ENCODE results near the gene HMX2.

The HMX2 gene

GRCh38 chr10:123136221-123136805 is 11.6 kb upstream of the HMX2 start:
- H4K91ac ChIP-seq (ENCODE audit: low read length): no peak overlapping the region
- H2AK5ac ChIP-seq (ENCODE audit: low read length, severe bottlenecking): no peak overlapping the region
- H2BK12ac ChIP-seq (ENCODE audit: low read length in 2 of 2): no peak overlapping the region
- H2BK120ac ChIP-seq (ENCODE audit: low read depth, low read length): no peak overlapping the region
- peaks cover 45% of the 10 kb centered on the region for H3K4me1 ChIP-seq (ENCODE audit: control insufficient read depth, insufficient read depth, low read depth, low read length)
- H3K36me3 ChIP-seq (ENCODE audit: control insufficient read depth in 1 of 2, insufficient read depth in 2 of 2, low read depth in 1 of 2, low read length in 2 of 2): peaks cover 0 to 3% of the 10 kb centered on the region in 2 experiments
- no peak overlapping the region for H2AFZ ChIP-seq (ENCODE audit: low read depth, low read length)
- no peak overlapping the region for H3K4ac ChIP-seq (ENCODE audit: low read depth in 1 of 2, low read length in 2 of 2)
- WGBS: under 1% methylated on average over 58 of the region's 59 CpGs
- no peak overlapping the region for H3K9ac ChIP-seq (ENCODE audit: low read length)
- H3K18ac ChIP-seq (ENCODE audit: low read depth in 1 of 2, low read length in 2 of 2): no peak overlapping the region
- no peak overlapping the region for H3K4me2 ChIP-seq (ENCODE audit: low read length, poor library complexity, severe bottlenecking)
- no peak overlapping the region for H3K4me3 ChIP-seq (ENCODE audit: insufficient read depth in 1 of 2, low read depth in 1 of 2, low read length in 2 of 2)
- H3K27me3 ChIP-seq (ENCODE audit: control insufficient read depth in 1 of 2, insufficient read depth in 1 of 2, low read length in 2 of 2): peaks cover 94 to 97% of the 10 kb centered on the region in 2 experiments
- H3K9me3 ChIP-seq (ENCODE audit: control insufficient read depth, low read length): no peaks in the 10 kb centered on the region
- no peak overlapping the region for H3K14ac ChIP-seq (ENCODE audit: low read length in 2 of 2)
- H4K8ac ChIP-seq (ENCODE audit: low read length): no peak overlapping the region
- H3K79me1 ChIP-seq (replicated peaks; ENCODE audit: low read length, poor library complexity, severe bottlenecking): no peaks in the 10 kb centered on the region
- H3K27ac ChIP-seq (ENCODE audit: low read length, poor library complexity, severe bottlenecking): no peak overlapping the region
- no peak overlapping the region for H2BK5ac ChIP-seq (ENCODE audit: low read depth, low read length, poor library complexity, severe bottlenecking)
- DNase-seq: no peak
- H2BK15ac ChIP-seq (ENCODE audit: low read depth, poor library complexity, severe bottlenecking): no peak overlapping the region
- peak overlapping the region in 1 of 2 experiments; percentile 36 for H3K23ac ChIP-seq (ENCODE audit: low read length in 2 of 2)

- no peak overlapping the region for H3K18ac ChIP-seq (ENCODE audit: low read depth in 1 of 2, low read length in 2 of 2)
- no peak overlapping the region for H3K4ac ChIP-seq (ENCODE audit: low read depth in 1 of 2, low read length in 2 of 2)
- H4K8ac ChIP-seq (ENCODE audit: low read length): no peak overlapping the region
- no peak overlapping the region for H3K14ac ChIP-seq (ENCODE audit: low read length in 2 of 2)
- peak; percentile 33 for DNase-seq
- WGBS: under 1% methylated on average over 67 of the region's 83 CpGs
- H3K4me2 ChIP-seq (ENCODE audit: low read length, poor library complexity, severe bottlenecking): peak overlapping the region; percentile 57
- H2BK15ac ChIP-seq (ENCODE audit: low read depth, poor library complexity, severe bottlenecking): no peak overlapping the region
- H3K27ac ChIP-seq (ENCODE audit: low read length, poor library complexity, severe bottlenecking): no peak overlapping the region
- H2BK12ac ChIP-seq (ENCODE audit: low read length in 2 of 2): no peak overlapping the region
- H3K23ac ChIP-seq (ENCODE audit: low read length in 2 of 2): no peak overlapping the region
- peaks cover 6% of the 10 kb centered on the region for H3K9me3 ChIP-seq (ENCODE audit: control insufficient read depth, low read length)
- H2BK5ac ChIP-seq (ENCODE audit: low read depth, low read length, poor library complexity, severe bottlenecking): no peak overlapping the region
- no peak overlapping the region for H2AFZ ChIP-seq (ENCODE audit: low read depth, low read length)
- peaks cover 94 to 97% of the 10 kb centered on the region in 2 experiments for H3K27me3 ChIP-seq (ENCODE audit: control insufficient read depth in 1 of 2, insufficient read depth in 1 of 2, low read length in 2 of 2)
- H3K79me1 ChIP-seq (replicated peaks; ENCODE audit: low read length, poor library complexity, severe bottlenecking): no peaks in the 10 kb centered on the region
- no peak overlapping the region for H4K91ac ChIP-seq (ENCODE audit: low read length)
- H3K36me3 ChIP-seq (ENCODE audit: control insufficient read depth in 1 of 2, insufficient read depth in 2 of 2, low read depth in 1 of 2, low read length in 2 of 2): peaks cover 0 to 3% of the 10 kb centered on the region in 2 experiments
- H3K4me3 ChIP-seq (ENCODE audit: insufficient read depth in 1 of 2, low read depth in 1 of 2, low read length in 2 of 2): peak overlapping the region in 1 of 2 experiments; percentile 33
- H2BK120ac ChIP-seq (ENCODE audit: low read depth, low read length): no peak overlapping the region
- peaks cover 45% of the 10 kb centered on the region for H3K4me1 ChIP-seq (ENCODE audit: control insufficient read depth, insufficient read depth, low read depth, low read length)
- H2AK5ac ChIP-seq (ENCODE audit: low read length, severe bottlenecking): no peak overlapping the region
- no peak overlapping the region for H3K9ac ChIP-seq (ENCODE audit: low read length)
These were observed 10.9 kb upstream of the HMX2 start for GRCh38 chr10:123136806-123137642.

- 16% methylated on average over 4 of the region's 7 CpGs for WGBS
- Histone ChIP-seq H2AK5ac (ENCODE audit: low read length, severe bottlenecking) (no peak overlapping the region), H3K9me3 (ENCODE audit: control insufficient read depth, low read length) (peaks cover 6% of the 10 kb centered on the region)
These were observed 8.8 kb upstream of the HMX2 start for GRCh38 chr10:123139165-123139520.

GRCh38 chr10:123139521-123140163 is 8.3 kb upstream of the HMX2 start:
- H2BK5ac ChIP-seq (ENCODE audit: low read depth, low read length, poor library complexity, severe bottlenecking): no peak overlapping the region
- H2BK15ac ChIP-seq (ENCODE audit: low read depth, poor library complexity, severe bottlenecking): no peak overlapping the region
- no peak overlapping the region for H3K9ac ChIP-seq (ENCODE audit: low read length)
- H3K4ac ChIP-seq (ENCODE audit: low read depth in 1 of 2, low read length in 2 of 2): no peak overlapping the region
- H3K4me3 ChIP-seq (ENCODE audit: insufficient read depth in 1 of 2, low read depth in 1 of 2, low read length in 2 of 2): no peak overlapping the region
- peak; percentile 25 for DNase-seq
- H3K36me3 ChIP-seq (ENCODE audit: control insufficient read depth in 1 of 2, insufficient read depth in 2 of 2, low read depth in 1 of 2, low read length in 2 of 2): peaks cover 0 to 3% of the 10 kb centered on the region in 2 experiments
- H2AK5ac ChIP-seq (ENCODE audit: low read length, severe bottlenecking): no peak overlapping the region
- no peak overlapping the region for H3K27ac ChIP-seq (ENCODE audit: low read length, poor library complexity, severe bottlenecking)
- H2BK12ac ChIP-seq (ENCODE audit: low read length in 2 of 2): no peak overlapping the region
- no peak overlapping the region for H3K4me2 ChIP-seq (ENCODE audit: low read length, poor library complexity, severe bottlenecking)
- H2BK120ac ChIP-seq (ENCODE audit: low read depth, low read length): no peak overlapping the region
- no peak overlapping the region for H3K14ac ChIP-seq (ENCODE audit: low read length in 2 of 2)
- 1% methylated on average over 32 of the region's 32 CpGs for WGBS
- no peak overlapping the region for H4K8ac ChIP-seq (ENCODE audit: low read length)
- H4K91ac ChIP-seq (ENCODE audit: low read length): no peak overlapping the region
- peaks cover 6% of the 10 kb centered on the region for H3K9me3 ChIP-seq (ENCODE audit: control insufficient read depth, low read length)
- no peak overlapping the region for H3K23ac ChIP-seq (ENCODE audit: low read length in 2 of 2)
- peaks cover 94 to 98% of the 10 kb centered on the region in 2 experiments for H3K27me3 ChIP-seq (ENCODE audit: control insufficient read depth in 1 of 2, insufficient read depth in 1 of 2, low read length in 2 of 2)
- no peak overlapping the region for H2AFZ ChIP-seq (ENCODE audit: low read depth, low read length)
- H3K4me1 ChIP-seq (ENCODE audit: control insufficient read depth, insufficient read depth, low read depth, low read length): peaks cover 39% of the 10 kb centered on the region
- H3K18ac ChIP-seq (ENCODE audit: low read depth in 1 of 2, low read length in 2 of 2): no peak overlapping the region
- no peaks in the 10 kb centered on the region for H3K79me1 ChIP-seq (replicated peaks; ENCODE audit: low read length, poor library complexity, severe bottlenecking)

More at GRCh38 chr10:123139165-123139520, 8.8 kb upstream of the HMX2 start:
- peaks cover 40% of the 10 kb centered on the region for H3K4me1 ChIP-seq (ENCODE audit: control insufficient read depth, insufficient read depth, low read depth, low read length)
- H4K8ac ChIP-seq (ENCODE audit: low read length): no peak overlapping the region
- H2AFZ ChIP-seq (ENCODE audit: low read depth, low read length): no peak overlapping the region
- peaks cover 94 to 98% of the 10 kb centered on the region in 2 experiments for H3K27me3 ChIP-seq (ENCODE audit: control insufficient read depth in 1 of 2, insufficient read depth in 1 of 2, low read length in 2 of 2)
- peaks cover 0 to 3% of the 10 kb centered on the region in 2 experiments for H3K36me3 ChIP-seq (ENCODE audit: control insufficient read depth in 1 of 2, insufficient read depth in 2 of 2, low read depth in 1 of 2, low read length in 2 of 2)
- no peak overlapping the region for H3K4ac ChIP-seq (ENCODE audit: low read depth in 1 of 2, low read length in 2 of 2)
- H3K4me3 ChIP-seq (ENCODE audit: insufficient read depth in 1 of 2, low read depth in 1 of 2, low read length in 2 of 2): no peak overlapping the region
- no peak overlapping the region for H3K18ac ChIP-seq (ENCODE audit: low read depth in 1 of 2, low read length in 2 of 2)
- H3K9ac ChIP-seq (ENCODE audit: low read length): no peak overlapping the region
- H4K91ac ChIP-seq (ENCODE audit: low read length): no peak overlapping the region
- no peak overlapping the region for H2BK15ac ChIP-seq (ENCODE audit: low read depth, poor library complexity, severe bottlenecking)
- H2BK120ac ChIP-seq (ENCODE audit: low read depth, low read length): no peak overlapping the region
- H2BK5ac ChIP-seq (ENCODE audit: low read depth, low read length, poor library complexity, severe bottlenecking): no peak overlapping the region
- H3K27ac ChIP-seq (ENCODE audit: low read length, poor library complexity, severe bottlenecking): no peak overlapping the region
- no peak overlapping the region for H2BK12ac ChIP-seq (ENCODE audit: low read length in 2 of 2)
- no peak overlapping the region for H3K14ac ChIP-seq (ENCODE audit: low read length in 2 of 2)
- no peak overlapping the region for H3K4me2 ChIP-seq (ENCODE audit: low read length, poor library complexity, severe bottlenecking)
- H3K23ac ChIP-seq (ENCODE audit: low read length in 2 of 2): no peak overlapping the region
- no peak for DNase-seq
- no peaks in the 10 kb centered on the region for H3K79me1 ChIP-seq (replicated peaks; ENCODE audit: low read length, poor library complexity, severe bottlenecking)

All from mesenchymal stem cell (in vitro differentiated cells and primary cell).